Stimulated activated CD8-positive, alpha-beta memory T cell treated with anti-CD3 and anti-CD28 coated beads, Interleukin-12 subunit alpha, Interleukin-12 subunit beta, amount 100 ng/mL, for 24 hours (primary cell): ENCODE results near the gene TRIM17.

ENCODE experiments used
- DNase-seq: peaks from one replicate; pipeline ENCODE4 v3.0.0-alpha.2; 2020; ENCODE audit errors: extremely low read depth

TRIM17 gene, protein sequence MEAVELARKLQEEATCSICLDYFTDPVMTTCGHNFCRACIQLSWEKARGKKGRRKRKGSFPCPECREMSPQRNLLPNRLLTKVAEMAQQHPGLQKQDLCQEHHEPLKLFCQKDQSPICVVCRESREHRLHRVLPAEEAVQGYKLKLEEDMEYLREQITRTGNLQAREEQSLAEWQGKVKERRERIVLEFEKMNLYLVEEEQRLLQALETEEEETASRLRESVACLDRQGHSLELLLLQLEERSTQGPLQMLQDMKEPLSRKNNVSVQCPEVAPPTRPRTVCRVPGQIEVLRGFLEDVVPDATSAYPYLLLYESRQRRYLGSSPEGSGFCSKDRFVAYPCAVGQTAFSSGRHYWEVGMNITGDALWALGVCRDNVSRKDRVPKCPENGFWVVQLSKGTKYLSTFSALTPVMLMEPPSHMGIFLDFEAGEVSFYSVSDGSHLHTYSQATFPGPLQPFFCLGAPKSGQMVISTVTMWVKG

GRCh38 chr1:228416217-228416933, at the start of gene TRIM17:
TSS of gene TRIM17 (minus strand) at chr1:228416861. CDS start at chr1:228415072, 1,789 bp downstream.
- DNase-seq: no peak

- no peak for DNase-seq
These were observed 49.0 kb upstream of the TRIM17 start for GRCh38 chr1:228465571-228466146.

DNA sequence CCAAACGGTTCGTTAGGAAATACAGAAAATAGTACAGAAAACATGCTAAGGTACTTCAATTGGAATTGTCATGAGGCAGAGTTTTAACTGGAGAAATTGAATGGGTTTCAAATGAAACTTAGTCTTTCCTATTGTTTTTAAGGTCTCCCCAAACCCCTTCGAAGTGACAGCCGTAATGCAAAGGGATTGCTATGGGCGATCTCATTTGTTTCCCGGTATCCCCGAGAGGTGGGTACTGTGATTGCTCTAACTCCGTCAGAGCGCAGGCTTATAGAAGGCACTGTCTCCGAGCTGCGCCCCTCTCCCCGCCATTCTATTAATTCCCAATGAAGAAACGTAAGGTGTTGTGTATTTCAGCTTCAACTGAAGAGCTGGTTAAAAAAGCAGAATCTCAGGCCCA, 48.5 kb upstream of the TRIM17 start:
- DNase-seq: no peak

GRCh38 chr1:228464487-228464983, 47.9 kb upstream of the TRIM17 start:
- DNase-seq: peak; percentile 62

DNA sequence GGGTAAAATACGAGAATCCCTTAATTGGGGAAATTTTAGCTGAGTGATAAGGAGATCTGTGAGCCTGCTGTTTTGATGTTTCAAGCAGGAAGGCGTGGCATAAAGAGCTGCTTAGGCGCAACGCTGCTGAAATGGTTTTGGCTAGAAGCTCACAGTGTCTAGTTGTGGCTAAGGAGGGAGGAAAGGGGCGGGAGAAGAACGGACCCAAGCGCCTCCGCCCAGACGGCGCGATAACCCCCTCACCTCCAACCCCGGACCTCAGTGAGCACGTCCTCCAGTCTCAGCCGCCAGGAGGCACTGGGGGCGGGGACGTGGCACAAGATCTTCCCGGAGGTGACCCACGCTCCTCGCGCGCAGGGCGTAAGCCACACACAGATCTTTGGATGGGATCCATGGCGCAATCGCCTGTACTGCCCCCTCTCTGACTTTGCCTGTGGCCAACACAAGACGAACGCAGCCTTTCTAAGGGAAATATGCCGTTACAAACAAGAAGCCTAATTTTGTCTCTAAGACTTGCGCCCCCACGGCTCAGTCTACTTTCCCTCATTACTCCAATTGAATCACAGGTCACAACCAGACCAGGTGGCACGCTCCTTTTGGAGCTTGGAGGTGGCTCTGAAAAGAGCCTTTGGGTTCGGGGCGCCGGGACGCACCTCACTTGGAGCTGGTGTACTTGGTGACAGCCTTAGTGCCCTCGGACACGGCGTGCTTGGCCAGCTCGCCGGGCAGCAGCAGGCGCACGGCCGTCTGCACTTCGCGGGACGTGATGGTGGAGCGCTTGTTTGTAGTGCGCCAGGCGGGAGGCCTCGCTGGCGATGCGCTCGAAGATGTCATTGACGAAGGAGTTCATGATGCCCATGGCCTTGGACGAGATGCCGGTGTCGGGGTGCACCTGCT, 47.1 kb upstream of the TRIM17 start:
- no peak for DNase-seq

DNA sequence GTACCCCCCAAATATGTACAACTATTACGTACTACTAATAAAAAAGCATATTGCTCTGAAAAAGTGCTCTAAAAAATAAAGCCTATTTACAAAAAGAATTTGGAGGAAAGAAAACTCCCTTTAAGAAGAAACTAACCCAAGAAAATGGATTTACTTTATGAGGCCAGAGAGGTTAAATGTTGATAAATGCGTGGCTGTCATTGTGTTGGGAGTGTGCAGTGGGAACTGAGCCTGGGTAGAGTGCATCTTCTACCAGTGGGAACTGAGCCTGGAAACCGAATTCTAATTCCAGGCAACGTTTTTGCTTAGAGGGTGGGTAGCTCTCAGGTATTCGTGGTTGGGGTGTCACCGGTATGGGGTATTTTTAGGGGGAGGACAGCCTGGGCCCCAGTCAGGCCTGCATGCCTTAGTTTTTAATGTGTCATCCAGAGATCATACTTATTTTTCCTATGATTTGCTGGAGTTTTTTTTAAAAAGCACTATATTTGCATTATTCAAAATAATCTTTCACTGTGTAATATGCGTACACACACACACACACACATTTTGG, 46.4 kb upstream of the TRIM17 start:
- DNase-seq: no peak

DNA sequence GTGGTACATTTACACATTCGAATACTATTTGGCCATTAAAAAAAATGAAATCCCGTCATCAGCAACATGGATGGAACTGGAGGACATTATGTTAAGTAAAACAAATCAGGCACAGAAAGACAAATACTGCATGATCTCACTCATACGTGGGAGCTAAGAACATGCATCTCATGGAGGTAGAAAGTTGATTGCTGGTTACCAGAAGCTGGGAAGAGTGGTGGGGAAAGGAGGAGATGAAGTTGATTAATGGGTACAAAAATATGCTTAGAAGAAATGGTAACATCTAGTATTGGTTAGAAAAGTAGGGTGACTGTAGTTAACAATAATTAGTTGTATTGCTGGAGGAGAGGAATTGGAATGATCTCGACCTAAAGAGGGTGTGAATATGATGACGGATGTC, 45.9 kb upstream of the TRIM17 start:
- no peak for DNase-seq

DNA sequence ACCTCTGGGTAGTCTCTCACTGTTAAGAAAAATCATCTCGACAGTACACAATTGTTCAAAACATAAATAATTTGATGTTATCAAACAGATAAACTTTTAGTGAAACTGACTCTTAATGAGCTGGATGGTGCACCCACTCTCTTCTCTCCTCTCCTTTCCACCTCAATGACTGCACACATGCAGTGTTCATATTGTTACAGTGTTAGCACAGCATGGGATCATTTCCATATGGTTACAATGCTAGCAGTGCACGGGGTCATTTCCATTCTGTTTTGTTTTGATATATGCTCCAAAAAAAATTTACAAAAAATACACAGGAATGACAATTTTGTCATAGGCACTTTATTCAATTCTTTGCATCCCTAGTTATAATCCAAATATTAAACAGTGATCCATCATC, 44.2 kb upstream of the TRIM17 start:
- no peak for DNase-seq

- no peak for DNase-seq
These were observed 42.7 kb upstream of the TRIM17 start for GRCh38 chr1:228459091-228459993.

GRCh38 chr1:228457396-228458176, 40.9 kb upstream of the TRIM17 start:
- DNase-seq: no peak

- no peak for DNase-seq
These were observed 40.3 kb upstream of the TRIM17 start for GRCh38 chr1:228457017-228457395.

DNA sequence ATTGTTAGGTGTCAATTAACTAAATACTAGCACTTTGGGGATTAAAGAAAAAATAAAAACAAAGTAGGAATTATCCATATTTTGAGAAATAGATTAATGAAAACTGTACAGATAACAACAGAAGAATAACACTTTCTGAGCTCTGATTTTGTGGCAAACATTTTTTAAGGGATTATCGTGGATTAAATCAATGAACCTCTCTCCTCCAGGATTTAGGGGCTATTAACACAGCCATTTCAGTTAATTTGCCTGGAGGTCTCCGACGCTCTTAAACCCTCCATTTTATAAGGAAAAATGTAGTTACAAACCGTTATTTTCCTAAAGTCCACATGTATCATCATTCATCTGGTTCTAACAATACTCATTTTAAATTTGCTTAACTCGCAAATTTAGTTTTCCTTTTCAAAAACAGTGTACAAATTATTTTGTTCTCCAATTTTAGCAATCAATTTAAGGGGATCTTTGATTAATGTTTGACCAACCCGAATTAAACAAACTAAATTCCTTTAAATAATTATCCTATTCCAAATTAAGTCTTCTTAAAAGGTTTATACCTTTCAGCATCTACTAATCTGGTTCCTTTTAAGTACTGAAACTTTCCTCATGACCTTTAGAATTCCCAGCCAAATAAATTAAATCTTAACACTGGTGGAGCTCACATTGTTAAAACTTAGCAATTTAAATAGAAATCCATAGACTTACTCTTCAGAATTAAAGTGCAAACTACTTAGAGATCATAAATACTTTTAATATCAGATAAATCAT, 39.8 kb upstream of the TRIM17 start:
- no peak for DNase-seq

- DNase-seq: no peak
These were observed 39.1 kb upstream of the TRIM17 start for GRCh38 chr1:228455715-228456114.

DNA sequence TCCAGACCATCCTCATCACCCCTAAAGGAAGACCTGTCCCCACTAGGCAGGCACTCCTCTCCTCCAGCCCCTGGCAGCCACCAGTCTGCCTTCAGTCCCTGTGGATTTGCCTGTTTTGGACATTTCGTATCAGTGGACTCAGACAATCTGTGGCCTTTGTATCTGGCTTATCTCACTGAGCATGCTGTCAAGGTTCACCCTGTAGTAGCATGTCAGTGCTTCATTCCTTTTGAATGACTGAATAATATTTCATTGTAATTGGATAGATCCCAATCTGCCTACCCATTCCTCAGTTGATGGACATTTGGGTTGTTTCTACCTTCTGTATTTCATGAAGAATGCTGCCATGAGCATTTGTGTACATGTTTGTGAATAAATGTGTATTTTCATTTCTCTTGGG, 37.6 kb upstream of the TRIM17 start:
- no peak for DNase-seq

DNA sequence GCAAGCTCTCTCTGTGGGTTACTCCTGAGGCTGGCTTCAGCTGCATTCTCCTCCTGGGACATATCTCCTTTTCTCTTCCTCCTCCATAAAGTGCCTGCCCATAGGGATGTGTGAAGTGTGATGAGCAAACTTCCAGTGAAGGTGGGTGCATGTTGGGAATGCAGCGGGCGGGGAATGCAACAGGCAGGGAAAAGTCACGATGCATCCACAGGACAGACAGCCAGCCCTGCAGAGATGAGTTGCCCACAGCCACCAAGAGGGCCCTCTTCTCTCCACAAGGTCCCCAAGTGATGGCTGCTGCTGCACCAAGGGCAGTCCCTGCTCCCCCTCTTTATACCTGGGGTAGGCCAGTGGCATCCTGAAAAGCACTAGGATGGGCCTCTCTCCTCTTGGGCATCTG, 37.0 kb upstream of the TRIM17 start:
- no peak for DNase-seq

DNA sequence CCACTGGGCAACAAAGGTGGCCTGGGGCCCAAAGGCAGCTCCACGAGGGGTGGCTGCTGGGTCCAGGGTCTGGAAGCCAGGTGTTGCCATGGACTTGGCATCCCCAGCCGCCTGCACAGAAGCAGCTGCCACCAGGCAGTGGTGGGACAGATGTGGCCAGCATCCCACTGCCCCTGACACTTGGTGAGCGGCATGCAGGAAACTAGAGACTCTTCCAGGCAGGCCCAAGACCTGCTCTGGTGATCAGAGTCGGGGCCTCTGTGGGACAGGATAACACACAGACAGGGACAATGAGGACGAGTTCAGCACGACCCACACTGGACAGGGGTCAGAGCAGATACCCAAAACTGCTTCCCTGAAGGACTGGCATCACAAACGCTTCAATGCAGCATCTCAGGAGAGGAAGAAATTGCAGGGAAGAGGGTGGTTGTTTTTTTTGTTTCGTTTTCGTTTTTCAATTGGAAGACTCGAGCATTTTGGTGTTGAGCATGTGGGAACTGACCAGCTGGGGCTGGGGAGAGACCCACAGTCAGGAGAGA, 36.4 kb upstream of the TRIM17 start:
- DNase-seq: no peak

GRCh38 chr1:228452194-228453021, 35.7 kb upstream of the TRIM17 start:
- DNase-seq: no peak
